Right forelimb (tissue), 1 donor: ENCODE measurements around the gene FBN1.

ENCODE experiments used
- DNase-seq: peaks from one replicate; pipeline ENCODE4 v3.0.0-alpha.2; 2018

Gene FBN1

DNA sequence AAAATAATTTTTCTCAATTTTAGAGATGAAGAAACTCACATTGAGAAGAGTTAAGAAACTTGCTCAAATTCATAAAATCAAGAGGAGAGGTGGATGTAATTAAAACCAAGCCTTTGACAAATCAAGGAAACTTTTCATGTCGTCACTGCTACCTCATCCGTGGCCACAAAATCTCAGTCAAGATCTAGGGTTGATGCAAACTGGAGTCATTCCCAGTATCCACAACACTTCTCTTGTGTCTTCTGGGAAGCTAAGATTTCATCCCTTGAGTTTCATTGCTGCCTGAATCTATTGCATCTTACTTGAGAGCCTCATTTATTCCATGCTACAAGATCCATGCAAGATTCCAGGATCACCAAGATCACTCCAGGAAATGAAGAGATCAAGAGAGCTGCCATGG is 5.4 kb upstream of the FBN1 start:
- DNase-seq = no peak

DNA sequence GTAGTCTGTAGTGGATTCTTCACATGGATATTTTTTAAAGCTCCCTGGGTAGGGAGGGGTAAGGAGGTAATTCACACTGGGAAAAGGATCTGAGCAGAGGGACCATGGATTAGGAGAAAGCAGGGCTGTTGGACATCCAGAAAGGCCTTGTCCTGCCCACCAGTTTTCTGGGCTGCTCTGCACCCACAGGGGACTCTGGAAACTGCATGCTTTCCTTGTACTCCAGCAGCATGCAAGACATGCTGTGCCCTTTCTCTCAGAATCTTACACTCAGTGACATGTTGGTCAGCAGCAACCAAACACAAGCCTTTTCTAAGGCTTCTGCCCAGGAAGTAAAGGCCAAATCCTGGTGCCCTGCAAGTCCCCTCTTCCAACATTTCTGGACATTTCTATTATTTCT is 2.5 kb upstream of the FBN1 start:
- DNase-seq = no peak

DNA sequence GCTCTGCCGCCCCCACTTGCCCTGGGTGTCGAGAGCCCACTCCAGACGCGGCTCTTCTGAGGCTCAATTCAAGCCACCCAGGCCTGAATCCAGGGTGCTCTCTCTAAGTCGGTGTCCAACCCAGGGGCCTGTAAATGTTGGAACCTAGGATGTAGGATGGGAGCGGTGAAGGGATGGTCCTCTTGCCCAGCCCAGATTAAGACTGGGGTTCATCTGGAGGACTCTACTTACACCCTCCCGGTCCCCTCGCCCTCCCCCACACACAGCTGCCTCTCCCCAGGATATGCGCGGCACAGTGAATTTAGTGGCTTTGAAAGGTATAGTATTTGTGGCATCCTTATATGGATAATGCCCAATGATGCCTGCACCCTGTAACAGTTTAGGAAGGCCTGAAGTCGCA is 822 bp upstream of the FBN1 start:
- no peak for DNase-seq

DNA sequence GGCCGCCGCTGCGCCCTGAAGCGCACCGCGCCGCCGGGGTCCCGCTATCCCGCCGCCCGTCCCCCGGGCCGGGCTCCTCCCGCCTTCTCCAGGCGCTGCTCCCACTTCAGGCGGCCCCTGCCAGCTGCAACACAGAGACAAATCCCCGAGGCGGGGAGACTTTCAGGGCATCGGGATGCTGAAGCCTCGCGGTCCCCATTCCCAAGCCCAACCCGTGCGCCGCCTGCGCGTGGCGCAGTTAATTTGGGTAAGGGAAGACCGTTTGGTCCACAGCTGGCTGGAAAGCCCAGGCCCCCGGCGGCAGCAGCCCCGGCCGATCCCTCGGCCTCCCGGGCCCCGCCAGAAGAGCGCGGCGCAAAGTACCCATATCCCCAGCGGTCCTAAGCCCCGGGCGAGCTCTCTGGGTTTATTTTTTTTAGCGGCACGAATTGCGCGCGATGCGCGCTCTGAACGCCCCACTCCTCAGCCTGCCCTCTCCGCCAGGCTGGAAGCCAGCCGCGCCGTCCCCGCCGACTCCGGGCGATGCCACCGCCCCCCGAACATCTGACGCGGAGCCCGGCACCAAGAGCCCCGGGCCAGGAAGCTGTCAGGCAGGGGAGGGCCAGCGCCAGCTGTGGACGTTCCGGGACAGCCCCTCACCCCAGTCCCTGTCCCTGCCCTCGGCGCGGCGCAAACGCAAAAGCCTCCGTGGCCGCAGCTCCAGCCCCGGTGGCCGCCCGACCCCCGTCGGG is 517 bp downstream of the FBN1 start:
- DNase-seq = peak; percentile 78

DNA sequence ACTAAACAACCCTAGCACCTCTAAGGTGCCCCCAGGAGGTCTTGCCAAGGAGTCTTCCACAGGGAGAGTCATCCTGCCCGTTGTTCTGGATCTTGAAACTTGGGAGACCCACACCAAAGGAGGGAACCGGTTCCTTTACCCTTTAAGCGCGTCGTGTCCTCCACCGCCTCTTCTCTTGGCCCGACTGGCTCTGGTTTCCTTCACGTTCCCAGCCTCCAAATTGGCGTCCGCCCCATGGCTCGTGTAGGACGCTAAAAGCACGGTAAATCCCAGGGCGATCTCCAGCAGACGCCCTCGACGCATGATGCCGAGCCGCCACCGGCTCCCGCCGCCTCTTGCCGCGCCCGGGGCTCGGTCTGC is 1.1 kb downstream of the FBN1 start:
- DNase-seq = no peak

DNA sequence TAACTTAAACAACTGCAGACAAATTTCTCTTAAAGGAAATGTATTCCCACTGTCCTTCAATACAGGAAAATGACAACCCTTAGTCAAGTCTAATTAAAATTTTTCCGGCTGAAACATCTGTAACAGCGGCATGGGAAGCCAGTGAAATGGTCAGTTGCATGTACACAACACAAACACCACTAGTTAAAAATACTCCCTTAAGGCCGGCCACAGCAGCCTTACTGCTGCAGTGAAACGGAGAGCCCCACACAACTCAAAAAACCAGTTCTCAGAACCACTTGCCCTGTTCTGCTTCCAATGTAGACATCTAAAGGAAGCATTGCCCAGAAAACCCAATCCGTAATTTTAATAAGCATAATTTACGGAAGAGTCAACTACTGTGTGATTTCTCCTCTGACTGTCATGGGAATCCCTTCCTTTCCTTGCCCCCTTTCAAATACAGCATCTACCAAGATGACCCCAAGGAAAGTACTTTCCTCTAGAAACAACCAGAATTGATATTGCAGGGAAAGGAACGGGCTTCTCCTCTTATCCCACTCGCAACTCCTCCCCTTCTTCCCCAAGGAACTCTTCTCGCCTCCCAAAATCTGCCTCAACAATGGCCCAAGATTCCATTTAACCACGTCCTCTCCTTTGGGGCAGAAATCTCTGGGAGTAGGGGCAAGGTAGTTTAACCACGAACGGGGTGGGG is 1.6 kb downstream of the FBN1 start:
- no peak for DNase-seq

DNA sequence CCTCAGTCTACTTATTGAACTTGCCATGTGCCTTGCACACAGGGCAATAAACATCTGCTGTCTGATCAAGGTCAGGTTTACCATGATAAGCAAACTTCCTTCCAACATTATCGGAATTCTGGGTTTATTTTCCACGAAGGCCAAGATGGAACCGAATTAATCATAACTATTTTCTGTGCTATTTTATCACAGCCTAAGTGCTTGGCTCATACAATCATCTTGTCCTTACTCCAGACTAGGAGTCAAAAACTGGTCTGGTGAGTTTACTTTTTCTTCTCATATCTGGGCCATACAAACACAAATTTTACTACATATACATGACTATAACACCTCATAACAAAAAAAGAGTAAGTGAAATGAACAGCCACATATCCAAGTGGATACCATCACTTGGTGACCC is 2.3 kb downstream of the FBN1 start:
- DNase-seq = no peak

DNA sequence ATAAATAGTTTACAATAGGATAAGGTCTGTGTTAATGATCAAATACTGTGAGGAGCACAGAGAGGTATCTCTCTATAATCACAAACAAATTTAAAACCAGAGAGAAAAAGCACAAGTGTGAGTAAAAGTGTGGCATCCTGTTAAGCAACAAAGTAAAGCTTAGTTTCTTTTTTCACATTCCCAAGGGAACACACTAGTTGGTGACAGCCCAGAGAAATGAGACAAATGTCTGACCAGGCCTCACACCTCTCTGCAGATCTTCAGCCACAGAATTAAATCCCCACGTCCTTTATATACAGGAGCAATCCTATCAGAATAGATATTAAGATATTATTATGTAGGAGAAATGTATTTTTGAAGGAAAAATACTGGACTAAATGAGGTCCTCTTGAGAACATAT is 2.7 kb downstream of the FBN1 start:
- DNase-seq = no peak

DNA sequence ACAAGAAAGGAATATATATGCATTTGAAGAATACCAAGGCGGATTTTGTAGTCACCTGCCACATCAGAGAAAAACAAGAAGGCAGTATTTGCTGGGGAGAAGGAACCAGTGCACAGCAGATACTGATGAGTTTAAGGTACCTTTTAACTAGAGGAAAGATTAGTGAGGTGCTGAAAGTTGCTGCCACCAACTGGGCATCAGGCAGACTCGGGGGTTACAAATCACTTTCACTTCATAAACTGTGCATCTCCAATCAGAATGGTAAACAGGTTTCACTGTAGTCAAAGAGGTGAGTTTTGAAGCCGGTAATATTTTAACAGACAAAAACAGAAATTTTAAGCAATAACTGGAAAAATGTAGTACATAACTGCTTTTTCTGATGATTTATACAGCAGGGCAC is 4.1 kb downstream of the FBN1 start:
- no peak for DNase-seq

DNA sequence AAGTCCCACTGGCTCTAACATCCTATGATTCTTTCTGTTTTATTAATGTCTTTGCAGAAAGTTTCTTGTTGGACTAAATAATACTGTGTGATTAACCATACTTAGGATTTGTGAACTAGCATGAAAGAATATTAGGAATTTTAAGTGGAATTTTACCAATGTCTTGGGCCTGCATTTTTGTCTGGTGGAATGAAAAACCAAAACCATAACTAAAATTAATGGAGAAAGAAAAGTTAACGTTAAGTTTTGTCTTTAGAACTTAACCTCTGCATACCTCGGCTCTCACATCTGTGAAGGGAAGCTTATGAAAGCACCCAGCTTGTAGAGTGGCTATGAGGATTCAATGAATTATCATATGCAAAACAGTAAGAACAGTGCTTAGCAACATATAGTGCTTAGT is 6.5 kb downstream of the FBN1 start:
- DNase-seq = no peak

DNA sequence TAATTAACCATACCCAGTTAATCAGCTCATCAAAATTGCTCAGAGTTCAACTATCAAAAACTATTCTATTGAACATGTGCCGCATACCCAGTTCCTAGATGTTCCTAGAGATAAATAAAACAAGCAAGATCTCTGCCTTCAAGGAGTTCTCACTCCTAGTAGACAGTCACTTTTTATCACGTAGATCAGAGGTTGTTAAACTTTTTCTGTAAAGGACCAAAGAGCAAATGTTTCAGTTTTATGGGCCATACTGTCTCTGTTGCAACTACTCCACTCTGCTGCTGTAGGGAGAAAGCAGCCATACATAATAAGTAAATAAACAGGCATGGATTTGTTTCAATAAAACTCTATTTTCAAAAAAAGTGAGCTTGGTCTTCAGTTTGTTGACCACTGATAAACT is 7.9 kb downstream of the FBN1 start:
- no peak for DNase-seq

DNA sequence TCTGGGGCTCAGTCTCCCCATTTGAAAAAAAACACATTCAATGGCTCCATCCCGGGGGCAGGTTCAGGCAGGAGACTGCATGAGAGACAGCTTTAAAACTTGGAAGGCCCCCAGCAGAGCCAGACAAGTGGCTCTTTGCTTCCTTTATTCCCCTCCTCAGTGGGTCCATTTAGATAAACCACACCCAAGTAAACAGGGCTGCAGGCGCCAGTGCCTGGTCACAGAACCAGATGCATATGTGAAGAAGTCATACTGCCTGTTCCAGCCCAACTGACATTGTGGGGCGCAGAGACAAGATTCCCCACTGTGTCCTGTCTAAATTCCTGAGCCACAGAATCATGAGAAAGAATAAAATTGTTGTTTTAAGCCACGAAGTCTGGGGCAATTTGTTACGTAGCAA is 9.0 kb downstream of the FBN1 start:
- no peak for DNase-seq

DNA sequence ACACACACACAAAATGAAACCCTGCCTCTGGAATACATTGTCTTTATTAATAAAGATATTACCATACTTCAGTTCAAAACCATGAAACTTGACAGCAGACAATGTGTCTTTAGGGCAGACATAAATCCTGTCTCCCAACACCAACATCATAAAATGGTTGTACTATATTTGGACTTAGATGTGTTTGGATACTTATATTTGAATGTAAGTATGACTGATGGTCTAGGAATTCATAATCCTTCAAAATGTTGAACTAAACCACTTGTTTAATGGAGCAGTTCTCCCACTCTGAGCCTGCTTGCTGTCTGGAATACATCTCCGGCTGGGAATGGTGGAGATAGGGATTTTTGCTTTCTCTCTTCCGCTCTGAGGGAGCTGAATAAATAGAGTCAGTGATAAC is 10.6 kb downstream of the FBN1 start:
- DNase-seq = no peak

DNA sequence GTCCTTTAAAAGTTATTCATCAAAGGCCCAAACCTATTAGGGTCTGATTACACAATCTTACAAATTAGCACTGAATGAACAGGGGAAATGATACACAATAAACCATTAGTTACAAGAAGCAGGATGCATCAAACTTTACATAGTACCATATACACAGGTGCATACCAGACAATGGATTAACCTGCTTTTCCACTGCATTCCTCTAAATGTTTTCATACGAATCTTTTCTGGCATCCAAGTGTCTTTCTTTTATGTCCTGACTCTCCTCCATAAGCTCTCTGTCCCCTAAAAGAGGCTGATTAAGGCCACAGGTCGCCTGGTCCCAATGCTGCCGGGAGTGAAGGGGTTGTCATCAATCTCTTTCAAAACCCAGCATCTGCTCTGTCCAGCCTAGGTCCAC is 11.4 kb downstream of the FBN1 start:
- DNase-seq = no peak

DNA sequence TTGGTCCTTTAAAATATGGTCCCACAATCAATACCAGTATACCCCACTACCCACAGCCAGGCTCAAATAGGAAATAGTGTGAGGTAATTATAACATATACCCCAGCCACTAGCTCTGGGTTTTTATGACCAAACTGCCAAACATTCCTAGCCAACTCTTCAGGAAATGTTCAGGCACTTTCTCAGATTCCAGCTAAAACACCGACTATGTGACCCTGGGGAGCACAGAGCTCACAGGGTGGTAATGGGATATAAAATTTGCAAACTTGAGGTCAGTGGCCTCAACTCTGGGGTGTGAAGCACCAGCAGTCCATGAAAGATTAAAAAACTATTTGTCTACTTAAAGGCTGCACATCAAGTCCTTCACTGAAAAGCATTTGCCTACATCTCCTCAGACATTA is 12.9 kb downstream of the FBN1 start:
- no peak for DNase-seq

DNA sequence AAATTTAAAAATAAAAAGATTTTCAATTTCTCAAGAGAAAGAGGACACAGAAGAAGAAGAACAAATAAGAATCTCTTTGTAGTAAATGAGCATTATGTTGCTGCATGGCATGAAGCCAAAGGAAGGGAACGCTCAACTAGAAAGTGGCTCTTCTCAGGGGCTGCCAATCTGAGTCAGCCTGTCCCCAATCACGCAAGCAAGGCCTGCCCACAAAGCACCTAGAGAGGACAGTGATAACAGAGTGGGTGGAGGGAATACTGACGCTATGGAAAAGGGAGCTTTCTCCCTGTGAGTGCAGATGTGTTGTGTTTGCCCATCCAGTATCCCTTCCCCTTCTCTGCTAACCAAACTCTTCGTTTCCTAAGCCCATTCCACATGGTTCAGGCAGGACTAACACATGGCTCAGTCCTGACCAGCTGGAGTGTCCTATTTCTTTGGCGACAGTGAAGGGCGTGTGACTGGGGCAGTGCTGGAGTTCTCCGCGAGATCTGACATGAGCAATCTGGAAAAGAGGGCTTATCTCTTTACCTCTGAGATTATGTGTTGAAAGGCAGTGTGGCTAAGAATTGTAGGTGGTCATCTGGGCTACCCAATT is 14.2 kb downstream of the FBN1 start:
- no peak for DNase-seq

DNA sequence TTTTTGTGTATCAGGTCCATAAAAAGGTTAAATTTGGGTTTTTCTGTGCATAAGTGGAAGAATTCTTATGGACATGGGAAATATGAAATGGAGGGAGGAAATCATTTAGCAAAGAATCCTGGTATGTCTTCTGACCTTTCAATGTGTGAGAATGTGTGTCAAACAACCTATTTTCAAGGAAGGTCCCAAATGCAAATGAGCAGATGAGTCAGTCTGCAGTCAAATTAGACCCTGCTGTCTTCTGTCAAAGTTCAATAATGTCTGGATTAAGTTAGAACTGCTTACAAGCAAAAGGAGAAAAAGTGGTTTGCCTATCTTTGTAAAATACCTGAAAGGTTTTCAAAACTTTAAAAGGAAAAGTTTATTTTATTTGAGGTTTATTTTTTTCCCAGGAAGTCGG is 15.3 kb downstream of the FBN1 start:
- DNase-seq = no peak

DNA sequence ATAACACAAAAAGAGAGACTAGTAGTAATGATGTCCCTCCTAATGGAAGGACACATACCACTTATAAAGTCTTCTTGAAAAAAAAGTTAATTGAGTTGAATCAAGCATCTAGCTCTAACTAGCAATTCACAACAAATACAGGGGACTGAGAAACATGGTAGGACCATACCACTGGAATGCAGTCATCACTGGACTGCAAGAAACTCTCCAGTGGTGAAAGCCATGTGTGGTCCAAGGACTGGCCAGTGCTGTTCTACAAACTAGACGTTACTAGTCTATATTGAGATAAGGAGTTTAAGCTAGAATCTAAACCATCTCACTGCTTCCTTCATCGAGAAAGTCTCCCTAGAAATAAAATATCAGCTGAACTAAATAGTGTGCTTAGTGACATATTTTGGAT is 16.7 kb downstream of the FBN1 start:
- no peak for DNase-seq

DNA sequence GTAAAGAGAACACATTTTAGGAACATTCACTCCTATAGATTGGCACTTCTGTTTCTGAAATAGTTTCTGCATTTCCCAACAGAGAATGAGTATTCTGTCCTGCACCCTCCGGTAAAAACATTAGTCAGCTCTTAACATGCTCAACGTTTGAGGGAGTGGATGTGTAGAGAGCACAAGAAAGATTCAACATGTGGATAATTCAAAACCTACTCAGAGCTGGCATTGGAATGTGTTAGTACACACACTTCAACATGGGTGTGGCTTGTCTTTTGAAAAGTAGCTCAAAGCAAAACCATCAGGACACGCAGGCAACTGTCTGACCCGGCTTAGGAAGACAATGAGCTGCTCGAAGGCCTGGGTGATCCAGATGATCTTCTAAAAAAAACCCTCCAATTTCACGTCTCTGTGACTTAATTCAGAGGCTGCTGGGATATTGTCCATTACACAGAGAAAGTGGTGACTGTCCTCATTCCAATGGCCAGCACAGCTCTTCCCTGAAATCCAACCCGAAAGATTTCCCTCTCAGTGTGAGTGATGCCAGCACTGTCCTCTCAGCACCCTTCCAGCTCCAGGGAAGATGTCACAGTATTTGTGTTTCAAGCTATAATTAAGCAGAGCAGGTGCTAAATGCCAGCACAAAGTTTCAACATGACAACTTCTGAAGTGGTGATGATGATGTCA is 18.1 kb downstream of the FBN1 start:
- DNase-seq = no peak

DNA sequence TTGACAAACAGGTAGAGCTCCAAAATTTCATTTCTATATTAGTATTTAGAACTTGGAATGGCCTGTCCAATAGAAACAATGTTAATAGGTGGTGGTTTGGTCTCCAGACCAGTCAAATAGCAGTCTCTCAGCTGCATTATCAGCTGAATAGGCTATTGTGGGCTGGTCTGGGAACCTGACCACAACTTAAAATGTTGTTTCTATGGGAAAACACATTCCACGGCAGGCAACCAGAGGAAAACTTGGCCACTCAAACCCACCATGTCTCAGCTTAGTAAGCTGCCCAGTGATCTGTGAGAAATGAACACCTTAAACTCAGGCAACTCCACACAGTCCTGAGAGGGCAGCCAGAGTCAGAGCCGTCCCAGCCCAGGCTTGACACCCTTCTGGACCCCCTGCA is 20.4 kb downstream of the FBN1 start:
- DNase-seq = no peak

DNA sequence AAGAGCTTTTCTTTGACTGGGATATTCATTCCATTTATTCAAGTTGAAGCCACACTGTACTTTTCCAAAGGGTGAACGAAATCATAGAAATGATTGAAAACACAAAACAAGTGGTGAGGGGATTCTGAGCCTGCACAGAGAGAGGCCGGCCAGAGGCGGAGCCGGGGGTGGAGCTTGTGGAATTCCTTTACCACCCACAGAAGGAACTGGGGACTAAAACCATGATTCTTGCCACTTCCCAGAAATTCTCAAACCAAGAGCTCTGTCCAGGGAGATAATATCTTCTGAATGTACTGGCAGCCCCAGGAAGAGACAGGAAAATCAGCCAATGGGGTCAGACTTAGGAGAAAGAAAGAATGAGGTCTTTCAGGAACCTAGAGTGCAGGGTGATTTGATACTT is 20.8 kb downstream of the FBN1 start:
- DNase-seq = no peak

DNA sequence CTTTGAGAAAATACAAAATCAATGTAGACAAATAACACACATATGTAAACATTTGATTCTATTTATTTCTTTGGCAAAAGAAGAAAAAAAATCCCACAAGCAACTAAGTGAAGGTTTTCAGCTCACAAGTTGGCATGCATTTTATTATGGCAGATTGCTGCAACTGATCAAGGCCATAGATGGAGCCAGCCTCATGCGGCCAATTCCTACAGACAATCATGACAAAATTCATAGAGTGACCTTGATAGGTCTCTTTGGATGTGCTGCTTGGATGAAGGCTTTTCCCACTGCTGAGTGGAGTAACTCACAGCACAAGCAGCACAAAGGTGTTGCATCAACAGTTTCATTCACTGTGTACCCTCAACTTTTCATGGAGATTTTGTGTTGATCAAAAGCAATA is 22.1 kb downstream of the FBN1 start:
- DNase-seq = no peak

DNA sequence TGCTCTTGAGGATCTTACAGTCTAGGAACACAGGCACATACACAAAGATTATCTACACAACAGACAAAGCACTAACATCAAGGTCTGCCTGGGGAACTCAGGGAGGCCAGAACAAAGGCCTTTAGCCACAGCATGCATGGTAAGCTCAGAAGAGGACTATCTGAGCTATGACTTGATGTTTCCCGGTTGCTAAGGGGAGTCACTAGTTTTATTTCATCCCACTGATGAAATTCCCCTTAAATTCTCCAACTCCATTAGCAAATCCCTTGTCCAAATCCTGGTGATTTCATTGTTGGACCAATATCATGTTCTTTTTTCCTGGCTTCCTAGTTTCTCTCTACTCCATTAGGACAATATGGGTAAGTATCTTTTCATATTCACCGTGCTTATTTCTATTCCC is 23.3 kb downstream of the FBN1 start:
- no peak for DNase-seq

DNA sequence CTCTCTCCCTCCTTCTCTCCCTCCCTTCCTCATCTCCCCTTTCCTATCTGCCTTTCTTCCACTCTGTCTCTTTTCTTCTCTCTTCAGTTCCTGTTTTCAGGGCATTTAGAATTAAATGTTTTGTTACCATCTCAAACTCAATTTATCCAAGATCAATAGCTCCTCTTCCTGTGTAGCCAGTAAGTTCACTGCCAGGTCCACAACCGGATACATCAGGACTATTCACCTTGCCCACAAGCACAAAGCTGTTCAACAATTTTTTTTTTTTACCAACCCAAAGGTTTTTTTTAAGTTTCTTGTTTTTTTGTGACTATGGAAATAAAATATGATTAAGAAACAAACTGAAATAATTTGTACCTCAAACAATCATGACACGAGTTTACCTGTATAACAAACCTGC is 26.1 kb downstream of the FBN1 start:
- no peak for DNase-seq
